GM15510 (cell line): ENCODE measurements around the gene C1orf21.

Experiments used
- POLR2A ChIP-seq: IDR thresholded peaks from 3 replicates; pipeline ENCODE4 v1.6.1; 2011; ENCODE audit warnings: borderline replicate concordance; ENCODE audit not compliant: insufficient read length; ENCODE audit errors: extremely low read depth

The C1orf21 gene

GRCh38 chr1:184482136-184482535 is 95.3 kb downstream of the C1orf21 start:
- no peak for TF ChIP-seq POLR2A

GRCh38 chr1:184483101-184483683 is 96.4 kb downstream of the C1orf21 start:
- TF ChIP-seq POLR2A = no peak

- no peak for TF ChIP-seq POLR2A
These were observed 99.2 kb downstream of the C1orf21 start for GRCh38 chr1:184485751-184486723.

GRCh38 chr1:184486761-184487445 is 100.1 kb downstream of the C1orf21 start:
- TF ChIP-seq POLR2A = no peak

GRCh38 chr1:184487531-184488193 is 100.8 kb downstream of the C1orf21 start:
- TF ChIP-seq POLR2A = no peak

- TF ChIP-seq POLR2A = no peak
These were observed 103.1 kb downstream of the C1orf21 start for GRCh38 chr1:184489908-184490307.

- TF ChIP-seq POLR2A = no peak
These were observed 105.7 kb downstream of the C1orf21 start for GRCh38 chr1:184492536-184492935.

- TF ChIP-seq POLR2A = no peak
These were observed 107.2 kb downstream of the C1orf21 start for GRCh38 chr1:184493987-184494388.

- no peak for TF ChIP-seq POLR2A
These were observed 108.1 kb downstream of the C1orf21 start for GRCh38 chr1:184494929-184495328.

- no peak for TF ChIP-seq POLR2A
These were observed 111.3 kb downstream of the C1orf21 start for GRCh38 chr1:184497959-184498723.

GRCh38 chr1:184499616-184500015 is 112.8 kb downstream of the C1orf21 start:
- TF ChIP-seq POLR2A = no peak

- TF ChIP-seq POLR2A = no peak
These were observed 115.3 kb downstream of the C1orf21 start for GRCh38 chr1:184502161-184502560.

- no peak for TF ChIP-seq POLR2A
These were observed 116.5 kb downstream of the C1orf21 start for GRCh38 chr1:184503221-184503749.
